Ovary (tissue), 9 donors: ENCODE results near the gene DST. TPM values are rescaled to one million over a fixed set of nuclear protein-coding genes. Genes with fewer than 3 reads are reported as not detected.
A peak's percentile ranks its signal among the peaks of the same experiment; 100 is the strongest.

Source experiments
- DNase-seq, 5 donors: peaks; one replicate each; pipeline ENCODE4 v3.0.0-alpha.2; 2019 to 2020
- H3K27ac ChIP-seq, 2 donors: fragments of 200-600 bp; one replicate each; pipeline versions ENCODE4 v1.5.1 to v1.8.0; 2019 to 2022
- H3K27me3 ChIP-seq: fragments of 200-600 bp; one replicate; pipeline ENCODE4 v1.8.0; 2022
- H3K36me3 ChIP-seq: fragments of 200-600 bp; sonication (generic); one replicate; pipeline ENCODE4 v1.5.1; 2019
- H3K4me1 ChIP-seq: one replicate; pipeline ENCODE4 v1.8.1; 2013; ENCODE audit warnings: mild to moderate bottlenecking, moderate library complexity; ENCODE audit not compliant: insufficient read depth
- H3K4me3 ChIP-seq: fragments of 200-600 bp; sonication (generic); one replicate; pipeline ENCODE4 v1.5.1; 2017
- H3K9me3 ChIP-seq, 2 donors: fragments of 200-600 bp in 1 of 2; sonication (generic) in 1 of 2; one replicate each; pipeline versions ENCODE4 v1.5.1 to v1.8.1; 2013 to 2019; ENCODE audit warnings: mild to moderate bottlenecking in 1 of 2, moderate library complexity in 1 of 2
- EP300 ChIP-seq: sonication (generic); formaldehyde crosslinking; IDR thresholded peaks from one replicate; pipeline ENCODE4 v1.6.1; 2017; ENCODE audit warnings: antibody characterized with exemption
- POLR2A ChIP-seq: fragments of 450-650 bp; IDR thresholded peaks from one replicate; pipeline ENCODE4 v1.6.1; 2017; ENCODE audit warnings: antibody characterized with exemption, mild to moderate bottlenecking, moderate library complexity
- WGBS, 3 donors: extraction: QIAGEN DNeasy Blood & Tissue Kit in 1 of 3; methylation state at CpG; one replicate each; pipeline versions ENCODE4 v1.1.5 to v1.1.7; 2013 to 2017; 5-methylcytosine and 5-hydroxymethylcytosine counted together
- intact Hi-C, 4 donors: fragments of 100-400 bp; cut with DNase I; formaldehyde crosslinking; loops; one replicate each; pipeline versions ENCODE4 v1.11.0 to v1.15.1; 2022 to 2023
- polyA plus RNA-seq, 2 donors: library from polyadenylated mRNA; stranded (reverse); fragments of 200-250 nt in 1 of 2; fragments of 350-450 nt in 1 of 2; fragmentation: Illumina TruSeq in 1 of 2; extraction: RNeasy Lipid Tissue Mini Kit (QIAGEN cat#74804) in 1 of 2; gene quantifications; one replicate each; pipeline ENCODE4 v1.2.3, GENCODE V29; 2013 to 2014
- total RNA-seq, 7 donors: library from RNA; depleted of rRNA in 2 of 7; stranded (reverse); fragments of >200 nt in 2 of 7; fragmentation: NEBNext Ultra II Directional in 3 of 7; extraction: Animal tissue kit (Norgen Biotek cat#: 25700) in 3 of 7; gene quantifications; one replicate each; pipeline versions ENCODE4 v1.1.0 to v1.2.4, GENCODE V29; 2016 to 2023
- TF ChIP-seq, protein P1 (sequence below), 3 donors: fragments of 450-650 bp in 2 of 3; fragments of 200-600 bp in 1 of 3; IDR thresholded peaks; one replicate each; pipeline versions ENCODE4 v1.5.1 to v1.8.0; 2016 to 2022; ENCODE audit warnings: antibody characterized with exemption in 3 of 3, mild to moderate bottlenecking in 1 of 3
- donor health status: DM: no; HTN: no; CAD: no; lungs with moderate emphysema.
- donor health status: DM: no; HTN: no; CAD: no.
- donor health status: Bipolar disorder and iron deficiency.
- donor health status: DM: yes; HTN: yes; CAD: no.
- donor health status: DM: no; HTN: no; CAD: no.
- donor health status: DM: yes; HTN: yes; CAD: no.

Gene DST
- total and polyA plus RNA-seq, 9 donors, result 124 to 290 (median 174) TPM

DNA sequence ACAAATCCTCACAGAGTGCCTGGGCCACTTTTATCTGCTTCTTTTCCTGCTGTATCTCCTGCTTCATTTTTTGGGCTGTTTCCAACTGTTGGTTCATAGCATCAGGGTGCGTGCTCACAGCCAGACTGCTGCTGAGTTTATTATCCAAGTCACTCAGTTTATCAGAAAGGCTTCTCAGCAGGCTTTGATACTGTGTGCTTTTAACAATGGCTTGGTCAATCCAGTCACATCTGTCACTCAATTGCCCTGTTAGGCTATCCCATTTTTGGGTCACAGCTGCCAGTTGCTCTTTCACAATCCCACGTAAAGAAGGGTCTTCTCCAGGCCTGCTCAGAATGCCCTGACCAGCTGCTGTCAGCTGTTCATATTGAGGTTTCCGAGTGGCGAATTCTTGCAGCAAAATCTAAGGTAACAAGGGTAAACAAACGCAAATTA lies 87.2 kb downstream of the DST start:
- Histone ChIP-seq H3K9me3 (no peaks in the 10 kb centered on the region), H3K27ac (peak overlapping the region in 1 of 2 donors; percentile 51), H3K4me1 (peaks cover 4% of the 10 kb centered on the region), H3K27me3 (no peaks in the 10 kb centered on the region), H3K4me3 (no peak overlapping the region), H3K36me3 (no peaks in the 10 kb centered on the region)
- intact Hi-C loops, result no loop called here
- peak in 2 of 5 donors; percentile 18 to 32 for DNase-seq
- TF ChIP-seq POLR2A, result no peak
- TF ChIP-seq, protein P1, sequence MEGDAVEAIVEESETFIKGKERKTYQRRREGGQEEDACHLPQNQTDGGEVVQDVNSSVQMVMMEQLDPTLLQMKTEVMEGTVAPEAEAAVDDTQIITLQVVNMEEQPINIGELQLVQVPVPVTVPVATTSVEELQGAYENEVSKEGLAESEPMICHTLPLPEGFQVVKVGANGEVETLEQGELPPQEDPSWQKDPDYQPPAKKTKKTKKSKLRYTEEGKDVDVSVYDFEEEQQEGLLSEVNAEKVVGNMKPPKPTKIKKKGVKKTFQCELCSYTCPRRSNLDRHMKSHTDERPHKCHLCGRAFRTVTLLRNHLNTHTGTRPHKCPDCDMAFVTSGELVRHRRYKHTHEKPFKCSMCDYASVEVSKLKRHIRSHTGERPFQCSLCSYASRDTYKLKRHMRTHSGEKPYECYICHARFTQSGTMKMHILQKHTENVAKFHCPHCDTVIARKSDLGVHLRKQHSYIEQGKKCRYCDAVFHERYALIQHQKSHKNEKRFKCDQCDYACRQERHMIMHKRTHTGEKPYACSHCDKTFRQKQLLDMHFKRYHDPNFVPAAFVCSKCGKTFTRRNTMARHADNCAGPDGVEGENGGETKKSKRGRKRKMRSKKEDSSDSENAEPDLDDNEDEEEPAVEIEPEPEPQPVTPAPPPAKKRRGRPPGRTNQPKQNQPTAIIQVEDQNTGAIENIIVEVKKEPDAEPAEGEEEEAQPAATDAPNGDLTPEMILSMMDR (IDR thresholded peaks at IDR 0.05), result no peak
- no peak for TF ChIP-seq EP300
- WGBS, 3 donors, result 10 to 37% (median 19%) methylated on average over 5 of the region's 5 CpGs

- intact Hi-C loops, result no loop called here
- H3K4me1 ChIP-seq, result peaks cover 4% of the 10 kb centered on the region
- no peak overlapping the region for H3K27ac ChIP-seq
- H3K36me3 ChIP-seq, result no peaks in the 10 kb centered on the region
- 88 to 94% (median 91%) methylated on average over 7 of the region's 7 CpGs for WGBS, 3 donors
- H3K9me3 ChIP-seq, result no peaks in the 10 kb centered on the region
- TF ChIP-seq, protein P1 (IDR thresholded peaks at IDR 0.05), result no peak
- TF ChIP-seq POLR2A (no peak), EP300 (no peak)
- no peak for DNase-seq
- no peaks in the 10 kb centered on the region for H3K27me3 ChIP-seq
- no peak overlapping the region for H3K4me3 ChIP-seq
Measured at GRCh38 chr6:56552187-56553130, 90.2 kb downstream of the DST start.

- H3K27me3 ChIP-seq, result no peaks in the 10 kb centered on the region
Measured at GRCh38 chr6:56551409-56552120, 91.1 kb downstream of the DST start.

GRCh38 chr6:56550301-56550700 lies 92.4 kb downstream of the DST start:
- intact Hi-C loops, result no loop called here
- no peaks in the 10 kb centered on the region for H3K27me3 ChIP-seq
- peak overlapping the region in 1 of 2 donors; percentile 32 for H3K27ac ChIP-seq
- H3K9me3 ChIP-seq, result no peaks in the 10 kb centered on the region
- H3K4me3 ChIP-seq, result peak overlapping the region; percentile 1
- TF ChIP-seq, protein P1 (IDR thresholded peaks at IDR 0.05), result no peak
- TF ChIP-seq EP300, result no peak
- no peak for TF ChIP-seq POLR2A
- peaks cover 1% of the 10 kb centered on the region for H3K4me1 ChIP-seq
- WGBS, 3 donors, result 3 to 5% (median 3%) methylated on average over 1 of the region's 1 CpG
- no peaks in the 10 kb centered on the region for H3K36me3 ChIP-seq
- DNase-seq, result no peak

More at GRCh38 chr6:56551409-56552120, 91.1 kb downstream of the DST start:
- H3K27ac ChIP-seq, result no peak overlapping the region
- peaks cover 4% of the 10 kb centered on the region for H3K4me1 ChIP-seq
- H3K4me3 ChIP-seq, result no peak overlapping the region
- intact Hi-C loops, result no loop called here
- H3K9me3 ChIP-seq, result no peaks in the 10 kb centered on the region
- peak in 1 of 5 donors; percentile 28 for DNase-seq
- H3K36me3 ChIP-seq, result no peaks in the 10 kb centered on the region
- 93 to 97% (median 93%) methylated on average over 3 of the region's 3 CpGs for WGBS, 3 donors
- no peak for TF ChIP-seq POLR2A
- TF ChIP-seq EP300, result no peak
- TF ChIP-seq, protein P1 (IDR thresholded peaks at IDR 0.05), result no peak
